GM19025 (cell line): ENCODE results near the gene ADGRE1.
"Not testable (repeated sequence)": the region's sequence is repeated elsewhere in the genome, so short reads cannot be mapped to it uniquely, and the experiment has no call there.

ENCODE experiments used
- ATAC-seq: cut with Tn5 transposase; IDR thresholded peaks from one replicate; pipeline ENCODE4 v1.9.1; 2021; ENCODE audit warnings: mild to moderate bottlenecking, low read depth, moderate library complexity; ENCODE audit not compliant: unreplicated experiment

The ADGRE1 gene

DNA sequence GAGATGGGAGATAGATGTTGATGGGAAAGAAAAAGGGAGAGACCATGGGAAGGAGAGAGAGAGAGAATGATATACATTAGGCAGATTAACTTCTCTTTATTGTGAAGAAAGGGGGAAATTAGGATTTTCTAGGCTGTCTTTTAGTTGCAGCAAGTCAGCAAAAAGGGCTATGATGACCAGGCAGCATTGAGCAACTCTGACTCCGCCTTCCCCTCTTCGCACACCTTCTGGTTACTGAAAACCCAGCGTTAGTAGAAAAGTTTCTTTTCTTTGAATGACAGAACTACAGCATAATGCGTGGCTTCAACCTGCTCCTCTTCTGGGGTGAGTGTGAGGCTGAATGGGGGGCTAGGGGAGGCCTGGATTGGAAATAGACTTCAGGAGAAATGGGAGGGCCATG is at the start of gene ADGRE1:
ADGRE1 (plus strand) TSS at position 264 of the 400 bp plus-strand sequence; CDS start at position 294, 30 bp downstream.
- ATAC-seq: no peak

- no peak for ATAC-seq
These were observed 49.2 kb upstream of the ADGRE1 start for GRCh38 chr19:6838062-6838655.

GRCh38 chr19:6842871-6843607 is 44.3 kb upstream of the ADGRE1 start:
- ATAC-seq: no peak

- ATAC-seq: no peak
These were observed 39.6 kb upstream of the ADGRE1 start for GRCh38 chr19:6847828-6848200.

DNA sequence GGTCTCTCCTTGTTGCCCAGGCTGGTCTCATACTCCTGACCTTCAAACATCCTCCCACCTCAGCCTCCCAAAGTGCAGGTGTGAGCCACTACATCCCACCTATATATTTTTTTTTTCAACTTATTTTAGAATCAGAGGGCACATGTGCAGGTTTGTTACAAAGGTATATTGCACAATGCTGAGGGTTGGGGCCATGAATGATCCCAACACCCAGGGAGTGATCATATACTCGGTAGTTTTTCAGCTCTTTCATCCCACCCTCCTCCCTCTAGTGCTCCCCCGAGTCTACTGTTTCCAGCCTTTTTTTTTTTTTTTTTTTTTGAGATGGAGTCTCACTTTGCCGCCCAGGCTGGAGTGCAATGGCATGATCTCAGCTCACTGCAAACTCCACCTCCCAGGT is 38.4 kb upstream of the ADGRE1 start:
- no peak for ATAC-seq

DNA sequence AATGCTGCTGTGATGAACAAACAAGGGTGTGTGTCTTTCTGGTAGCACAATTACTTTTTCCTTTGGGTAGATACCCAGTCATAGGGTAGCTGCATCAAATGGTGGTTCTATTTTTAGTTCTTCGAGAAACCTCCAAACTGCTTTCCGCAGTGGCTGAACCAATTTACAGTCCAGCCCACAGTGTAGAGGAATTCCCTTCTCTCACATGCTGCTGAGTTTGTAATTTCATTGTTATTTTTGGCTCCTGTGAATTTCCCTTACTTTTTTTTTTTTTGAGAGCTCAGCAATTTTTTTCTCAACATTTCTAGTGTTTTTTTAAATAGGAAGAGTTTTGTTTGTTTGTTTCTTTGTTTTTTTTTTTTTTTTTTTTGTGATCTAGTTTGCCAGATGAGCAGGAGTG is 37.5 kb upstream of the ADGRE1 start:
- no peak for ATAC-seq

DNA sequence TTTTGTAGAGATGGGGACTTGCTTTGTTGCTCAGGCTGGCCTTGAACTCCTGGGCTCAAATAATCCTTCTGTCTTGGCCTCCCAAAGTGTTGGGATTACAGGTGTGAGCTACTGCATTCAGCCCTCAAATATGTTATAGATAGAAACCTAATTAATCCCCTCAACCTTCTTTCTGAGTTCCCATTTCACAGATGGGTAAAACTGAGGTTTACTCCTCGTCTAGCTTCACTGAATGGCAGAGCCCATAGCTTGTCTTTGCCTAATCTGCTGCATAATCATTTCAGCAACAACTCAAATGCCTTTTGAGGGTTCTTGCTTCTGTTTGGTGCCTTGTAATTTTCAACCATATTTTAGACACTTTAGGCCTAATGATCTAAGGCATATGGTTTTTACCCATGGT is 36.0 kb upstream of the ADGRE1 start:
- ATAC-seq: no peak

DNA sequence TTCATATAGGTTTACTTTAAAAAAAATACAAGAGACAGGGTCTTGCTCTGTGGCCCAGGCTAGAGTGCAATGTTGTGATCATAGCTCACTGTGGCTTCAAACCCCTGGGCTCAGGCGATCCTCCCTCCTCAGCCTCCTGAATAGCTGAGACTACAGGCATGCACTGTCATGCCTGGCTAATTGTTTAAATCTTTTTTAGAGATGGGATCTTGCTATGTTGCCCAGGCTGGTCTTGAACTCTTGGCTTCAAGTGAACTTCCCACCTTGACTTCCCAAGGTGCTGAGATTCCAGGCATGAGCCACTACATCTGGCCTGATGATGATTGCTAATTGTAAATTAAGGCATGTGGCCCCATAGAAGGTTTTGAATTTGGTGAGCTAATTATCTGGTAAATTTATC is 35.4 kb upstream of the ADGRE1 start:
- no peak for ATAC-seq

- ATAC-seq: no peak
These were observed 33.5 kb upstream of the ADGRE1 start for GRCh38 chr19:6853868-6854267.

GRCh38 chr19:6854758-6855157 is 32.6 kb upstream of the ADGRE1 start:
- no peak for ATAC-seq

DNA sequence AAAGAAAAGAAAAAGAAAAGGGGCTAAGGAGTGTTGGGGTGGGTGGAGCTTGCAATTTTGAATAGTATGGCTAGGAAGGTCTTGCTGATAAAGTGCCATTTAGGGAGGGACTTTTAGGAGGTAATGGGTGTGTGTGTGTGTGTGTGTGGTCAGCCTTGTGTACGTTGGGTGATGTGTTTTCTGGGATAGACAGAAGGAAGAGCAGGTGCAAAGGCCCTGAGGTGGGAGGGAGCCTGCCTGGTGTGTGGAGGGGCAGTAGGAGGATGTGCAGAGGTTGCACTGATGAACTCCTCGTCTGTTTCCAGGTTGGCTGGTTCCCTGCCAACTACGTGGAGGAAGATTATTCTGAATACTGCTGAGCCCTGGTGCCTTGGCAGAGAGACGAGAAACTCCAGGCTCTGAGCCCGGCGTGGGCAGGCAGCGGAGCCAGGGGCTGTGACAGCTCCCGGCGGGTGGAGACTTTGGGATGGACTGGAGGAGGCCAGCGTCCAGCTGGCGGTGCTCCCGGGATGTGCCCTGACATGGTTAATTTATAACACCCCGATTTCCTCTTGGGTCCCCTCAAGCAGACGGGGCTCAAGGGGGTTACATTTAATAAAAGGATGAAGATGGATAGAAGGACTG is 30.5 kb upstream of the ADGRE1 start:
- no peak for ATAC-seq

DNA sequence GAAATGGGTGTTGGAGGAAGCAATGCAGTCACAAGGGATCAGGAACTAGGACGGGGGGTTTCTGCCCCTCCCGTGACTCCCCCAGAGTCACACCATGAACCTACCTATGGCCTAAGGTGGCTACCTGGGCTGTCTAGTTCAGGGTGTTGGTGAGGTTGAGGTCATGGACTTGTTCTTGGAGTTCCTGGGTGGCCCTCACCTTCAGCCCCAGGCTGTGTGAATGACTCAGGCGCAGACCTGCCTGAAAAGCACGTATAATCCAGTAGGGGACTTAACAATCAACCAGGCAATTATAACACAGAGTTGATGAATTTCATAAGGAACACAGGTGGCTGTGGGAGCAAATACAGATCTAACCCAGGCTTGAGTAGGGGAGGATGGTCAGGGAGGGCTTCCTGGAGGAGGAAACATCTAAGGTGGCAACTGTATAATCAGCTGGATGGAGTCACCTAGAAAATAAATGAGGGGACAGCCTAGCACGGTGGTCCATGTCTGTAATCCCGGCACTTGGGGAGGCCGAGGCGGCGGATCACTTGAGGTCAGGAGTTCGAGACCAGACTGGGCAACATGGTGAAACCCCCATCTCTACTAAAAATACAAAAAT is 25.6 kb upstream of the ADGRE1 start:
- ATAC-seq: no peak

GRCh38 chr19:6862673-6863078 is 24.7 kb upstream of the ADGRE1 start:
- no peak for ATAC-seq

- no peak for ATAC-seq
These were observed 22.9 kb upstream of the ADGRE1 start for GRCh38 chr19:6864325-6864940.

GRCh38 chr19:6865849-6866248 is 21.5 kb upstream of the ADGRE1 start:
- no peak for ATAC-seq

GRCh38 chr19:6866741-6867151 is 20.6 kb upstream of the ADGRE1 start:
- no peak for ATAC-seq

DNA sequence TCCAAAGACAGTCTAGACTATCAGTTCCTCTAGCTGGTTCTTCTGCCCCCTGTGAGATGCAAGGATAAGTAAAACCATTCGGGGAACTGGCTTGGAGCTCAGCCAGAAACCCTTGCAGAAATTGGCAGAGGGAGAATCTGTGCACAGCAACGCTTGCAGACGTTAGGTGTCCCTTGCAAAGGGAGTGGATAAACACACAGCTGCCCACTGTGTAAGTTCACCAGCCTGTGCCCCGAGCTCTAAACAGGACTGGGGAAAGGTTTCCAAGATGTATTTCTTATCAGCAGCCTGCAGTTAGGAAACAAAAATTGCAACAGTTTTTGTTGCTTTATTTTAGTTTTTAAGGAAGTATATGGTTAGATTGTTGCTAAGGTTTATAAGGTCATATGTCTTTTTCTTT is 19.0 kb upstream of the ADGRE1 start:
- no peak for ATAC-seq

DNA sequence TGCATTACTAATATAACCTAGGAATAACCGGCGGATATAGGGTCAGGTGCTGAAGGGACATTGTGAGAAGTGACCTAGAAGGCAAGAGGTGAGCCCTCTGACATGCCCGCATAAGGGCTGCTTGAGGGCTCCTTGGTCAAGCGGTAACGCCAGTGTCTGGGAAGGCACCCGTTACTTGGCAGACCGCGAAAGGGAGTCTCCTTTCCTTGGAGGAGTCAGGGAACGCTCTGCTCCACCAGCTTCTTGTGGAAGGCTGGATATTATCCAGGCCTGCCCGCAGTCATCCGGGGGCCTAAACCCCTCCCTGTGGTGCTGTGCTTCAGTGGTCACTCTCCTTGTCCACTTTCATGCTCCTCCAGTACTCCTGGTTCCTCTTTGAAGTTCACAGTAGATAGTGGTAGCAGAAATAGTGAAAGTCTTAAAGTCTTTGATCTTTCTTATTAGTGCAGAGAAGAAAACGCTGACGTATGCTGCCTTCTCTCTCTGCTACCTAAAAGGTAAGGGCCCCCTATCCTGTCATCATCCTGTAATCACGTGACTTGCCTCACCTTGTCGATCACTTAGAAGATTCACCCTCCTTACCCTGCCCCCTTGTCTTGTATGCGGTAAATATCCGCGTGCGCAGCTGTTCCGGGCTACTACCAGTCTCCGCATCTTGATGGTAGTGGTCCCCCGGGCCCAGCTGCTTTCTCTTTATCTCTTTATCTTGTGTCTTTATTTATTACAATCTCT is 18.1 kb upstream of the ADGRE1 start:
- ATAC-seq: not testable (repeated sequence)

- no peak for ATAC-seq
These were observed 13.5 kb upstream of the ADGRE1 start for GRCh38 chr19:6873708-6874431.

GRCh38 chr19:6875218-6875617 is 12.2 kb upstream of the ADGRE1 start:
- no peak for ATAC-seq
